IMR-90 (cell line): ENCODE results near the gene PLXDC2. TPM values are rescaled to one million over a fixed set of nuclear protein-coding genes. Genes with fewer than 3 reads are reported as not detected.

Experiments used
- ATAC-seq: fragments of 200-7000 bp; cut with Tn5 transposase; 2 replicates; pipeline ENCODE4 v1.9.1; 2020; ENCODE audit warnings: low read depth, mild to moderate bottlenecking, moderate library complexity
- BruUV-seq: library from RNA; stranded (reverse); fragments of 400-500 nt; replicated peaks from 2 replicates; lab custom pipeline; 2021; lab: Mats Ljungman, UMichigan
- CTCF ChIA-PET: fragments of 300-600 bp; formaldehyde crosslinking; extraction: SDS; loops from one replicate; lab custom pipeline; 2021; ENCODE audit warnings: antibody characterized with exemption; lab: Yijun Ruan, JAX
- POLR2A ChIA-PET: fragments of 300-600 bp; sonication (Branson Sonifier 250); formaldehyde crosslinking; loops from one replicate; lab custom pipeline; 2022; ENCODE audit warnings: antibody characterized with exemption; ENCODE audit not compliant: unreplicated experiment; lab: Charles Lee
- DNase-seq: peaks from one replicate; pipeline ENCODE4 v3.0.0; 2013
- H2AFZ ChIP-seq: replicated peaks from 2 replicates; pipeline ENCODE3; 2013; ENCODE audit warnings: low read length, mild to moderate bottlenecking; ENCODE audit not compliant: poor library complexity
- H2AK5ac ChIP-seq: 2 replicates; pipeline ENCODE4 v1.6.1; 2013; ENCODE audit warnings: low read depth, low read length, inconsistent platforms
- H2AK9ac ChIP-seq: replicated peaks from 2 replicates; pipeline ENCODE3; 2013; ENCODE audit warnings: mild to moderate bottlenecking, low read depth, low read length, moderate library complexity; ENCODE audit not compliant: poor library complexity
- H2BK120ac ChIP-seq: 2 replicates; pipeline ENCODE4 v1.6.1; 2013; ENCODE audit warnings: low read depth, low read length, inconsistent platforms
- H2BK15ac ChIP-seq: 3 replicates; pipeline ENCODE4 v1.6.1; 2013; ENCODE audit warnings: low read depth, low read length, inconsistent platforms
- H2BK20ac ChIP-seq: 2 replicates; pipeline ENCODE4 v1.6.1; 2013; ENCODE audit warnings: low read depth, mild to moderate bottlenecking, inconsistent platforms, low read length, moderate library complexity
- H2BK5ac ChIP-seq: 2 replicates; pipeline ENCODE4 v1.6.1; 2013; ENCODE audit warnings: mild to moderate bottlenecking, low read depth, low read length, inconsistent platforms; ENCODE audit not compliant: poor library complexity, severe bottlenecking
- H3K14ac ChIP-seq: replicated peaks from 2 replicates; pipeline ENCODE4 v1.6.1; 2013; ENCODE audit warnings: low read depth, low read length, inconsistent platforms
- H3K18ac ChIP-seq: 2 replicates; pipeline ENCODE4 v1.6.1; 2013; ENCODE audit warnings: low read depth, low read length, control low read depth
- H3K23ac ChIP-seq: 2 replicates; pipeline ENCODE4 v1.6.1; 2013; ENCODE audit warnings: low read depth, low read length, inconsistent platforms
- H3K27ac ChIP-seq: 2 replicates; pipeline ENCODE4 v1.5.1; 2013; ENCODE audit warnings: mild to moderate bottlenecking, control low read depth, low read length; ENCODE audit not compliant: insufficient read depth
- H3K27me3 ChIP-seq: 2 replicates; pipeline ENCODE4 v1.6.1; 2013; ENCODE audit warnings: low read length; ENCODE audit not compliant: control insufficient read depth, insufficient read depth
- H3K36me3 ChIP-seq: 2 replicates; pipeline ENCODE4 v1.6.1; 2013; ENCODE audit warnings: low read length, mixed read lengths; ENCODE audit not compliant: control insufficient read depth, insufficient read depth
- H3K4ac ChIP-seq: 2 replicates; pipeline ENCODE4 v1.6.1; 2013; ENCODE audit warnings: low read depth, low read length, inconsistent platforms
- H3K4me1 ChIP-seq: 2 replicates; pipeline ENCODE4 v1.6.1; 2013; ENCODE audit warnings: low read length, mixed read lengths; ENCODE audit not compliant: control insufficient read depth, insufficient read depth
- H3K4me2 ChIP-seq: 2 replicates; pipeline ENCODE4 v1.6.1; 2013; ENCODE audit warnings: low read depth, mild to moderate bottlenecking, control low read depth, low read length, moderate library complexity
- H3K4me3 ChIP-seq: 2 replicates; pipeline ENCODE4 v1.5.1; 2013; ENCODE audit warnings: low read depth, mild to moderate bottlenecking, control low read depth, low read length, moderate library complexity; ENCODE audit not compliant: insufficient read depth
- H3K56ac ChIP-seq: 2 replicates; pipeline ENCODE4 v1.6.1; 2013; ENCODE audit warnings: low read length, inconsistent platforms; ENCODE audit not compliant: insufficient read depth; ENCODE audit errors: extremely low read depth
- H3K79me1 ChIP-seq, 2 experiments: 2 replicates each; pipeline ENCODE4 v1.6.1; 2013; ENCODE audit warnings: low read length in 2 of 2, inconsistent platforms in 1 of 2, low read depth in 1 of 2
- H3K9ac ChIP-seq: 2 replicates; pipeline ENCODE4 v1.6.1; 2013; ENCODE audit warnings: low read depth, low read length, control low read depth
- H3K9me1 ChIP-seq: 2 replicates; pipeline ENCODE4 v1.6.1; 2013; ENCODE audit warnings: low read length, inconsistent platforms; ENCODE audit not compliant: insufficient read depth
- H3K9me3 ChIP-seq: 2 replicates; pipeline ENCODE4 v1.6.1; 2013; ENCODE audit warnings: low read length; ENCODE audit not compliant: control insufficient read depth, insufficient read depth
- H4K20me1 ChIP-seq: 2 replicates; pipeline ENCODE4 v1.6.1; 2013; ENCODE audit warnings: low read length, inconsistent platforms; ENCODE audit not compliant: insufficient read depth
- H4K5ac ChIP-seq: 2 replicates; pipeline ENCODE4 v1.6.1; 2013; ENCODE audit warnings: mild to moderate bottlenecking, low read depth, low read length, control low read depth
- H4K8ac ChIP-seq, 2 experiments: 2 replicates each; pipeline ENCODE4 v1.6.1; 2013; ENCODE audit warnings: low read depth in 2 of 2, low read length in 2 of 2, control low read depth in 1 of 2, inconsistent platforms in 1 of 2
- H4K91ac ChIP-seq: 2 replicates; pipeline ENCODE4 v1.6.1; 2013; ENCODE audit warnings: low read depth, low read length, inconsistent platforms; ENCODE audit not compliant: insufficient read depth
- BHLHE40 ChIP-seq: fragments of 150-350 bp; IDR thresholded peaks from 2 replicates; pipeline ENCODE4 v1.6.1; 2016; ENCODE audit warnings: mild to moderate bottlenecking, low read depth, low read length
- CEBPB ChIP-seq: IDR thresholded peaks from 2 replicates; pipeline ENCODE4 v1.6.1; 2012; ENCODE audit warnings: low read depth, low read length, improper control_type of control experiment
- CHD1 ChIP-seq: IDR thresholded peaks from 2 replicates; pipeline ENCODE4 v1.6.1; 2012; ENCODE audit warnings: low read depth, low read length, improper control_type of control experiment
- FOS ChIP-seq: fragments of 150-350 bp; IDR thresholded peaks from 2 replicates; pipeline ENCODE4 v1.6.1; 2016; ENCODE audit warnings: low read depth, low read length
- MAFK ChIP-seq: IDR thresholded peaks from 2 replicates; pipeline ENCODE4 v1.6.1; 2012; ENCODE audit warnings: low read depth, low read length, improper control_type of control experiment
- MAZ ChIP-seq: IDR thresholded peaks from 2 replicates; pipeline ENCODE4 v1.6.1; 2012; ENCODE audit warnings: low read depth, mild to moderate bottlenecking, low read length, improper control_type of control experiment, moderate library complexity, borderline replicate concordance
- MXI1 ChIP-seq: IDR thresholded peaks from 2 replicates; pipeline ENCODE4 v1.6.1; 2012; ENCODE audit warnings: low read depth, mild to moderate bottlenecking, low read length, moderate library complexity, borderline replicate concordance
- NFE2L2 ChIP-seq: fragments of 150-350 bp; IDR thresholded peaks from 2 replicates; pipeline ENCODE4 v1.6.1; 2016; ENCODE audit warnings: low read depth, mild to moderate bottlenecking, low read length
- POLR2A ChIP-seq: IDR thresholded peaks from 2 replicates; pipeline ENCODE4 v1.6.1; 2012; ENCODE audit warnings: mild to moderate bottlenecking, low read depth, low read length
- RCOR1 ChIP-seq: IDR thresholded peaks from 2 replicates; pipeline ENCODE4 v1.6.1; 2012; ENCODE audit warnings: mild to moderate bottlenecking, low read length, improper control_type of control experiment; ENCODE audit not compliant: insufficient replicate concordance
- WGBS, 2 experiments: methylation state at CpG; one replicate each; pipeline versions ENCODE4 v1.1.5 to v1.1.7; 2013; ENCODE audit warnings: missing lambda C conversion rate in 2 of 2; ENCODE audit not compliant: insufficient read length in 1 of 2; ENCODE audit errors: extremely low coverage in 2 of 2; 5-methylcytosine and 5-hydroxymethylcytosine counted together
- dilution Hi-C: fragments of 300-500 bp; cut with HindIII; formaldehyde crosslinking; loops from one replicate; pipeline ENCODE4 v1.14.3; 2018; ENCODE audit warnings: low sequenced_read_pairs; ENCODE audit not compliant: unreplicated experiment
- in situ Hi-C: fragments of 300-500 bp; cut with MboI; formaldehyde crosslinking; loops from 3 replicates; pipeline ENCODE4 v1.14.3; 2019; ENCODE audit warnings: low sequenced_read_pairs, inconsistent platforms, mixed read lengths
- intact Hi-C: fragments of 100-400 bp; cut with micrococcal nuclease; formaldehyde crosslinking; loops from 2 replicates; pipeline ENCODE4 v1.10.0; 2022
- polyA plus RNA-seq, 3 experiments: library from polyadenylated mRNA; depleted of rRNA; stranded (reverse); fragments of >200 nt; gene quantifications; 2 replicates each; pipeline ENCODE4 v1.2.3, GENCODE V29; 2012; ENCODE audit warnings: low replicate concordance in 1 of 3
- total RNA-seq: library from RNA; depleted of rRNA; stranded (reverse); fragments of >200 nt; gene quantifications from 2 replicates; pipeline ENCODE4 v1.2.3, GENCODE V29; 2012
- TF ChIP-seq, protein P1 (sequence below): fragments of 150-350 bp; IDR thresholded peaks from 2 replicates; pipeline ENCODE4 v1.6.1; 2017; ENCODE audit warnings: mild to moderate bottlenecking, antibody characterized with exemption, low read length, low read depth
- TF ChIP-seq, protein P2 (sequence below): fragments of 150-350 bp; IDR thresholded peaks from 2 replicates; pipeline ENCODE4 v1.6.1; 2016; ENCODE audit warnings: low read depth, mild to moderate bottlenecking, low read length, moderate library complexity, borderline replicate concordance
- TF ChIP-seq, protein P3 (sequence below): conservative IDR thresholded peaks from 2 replicates; pipeline ENCODE4 v1.5.1; 2012; ENCODE audit warnings: mild to moderate bottlenecking, low read depth, low read length, improper control_type of control experiment

The PLXDC2 gene
- total and polyA plus RNA-seq, 2 of the 4 experiments (the other 2 are of a cell fraction), result 3.2 to 6.1 TPM

DNA sequence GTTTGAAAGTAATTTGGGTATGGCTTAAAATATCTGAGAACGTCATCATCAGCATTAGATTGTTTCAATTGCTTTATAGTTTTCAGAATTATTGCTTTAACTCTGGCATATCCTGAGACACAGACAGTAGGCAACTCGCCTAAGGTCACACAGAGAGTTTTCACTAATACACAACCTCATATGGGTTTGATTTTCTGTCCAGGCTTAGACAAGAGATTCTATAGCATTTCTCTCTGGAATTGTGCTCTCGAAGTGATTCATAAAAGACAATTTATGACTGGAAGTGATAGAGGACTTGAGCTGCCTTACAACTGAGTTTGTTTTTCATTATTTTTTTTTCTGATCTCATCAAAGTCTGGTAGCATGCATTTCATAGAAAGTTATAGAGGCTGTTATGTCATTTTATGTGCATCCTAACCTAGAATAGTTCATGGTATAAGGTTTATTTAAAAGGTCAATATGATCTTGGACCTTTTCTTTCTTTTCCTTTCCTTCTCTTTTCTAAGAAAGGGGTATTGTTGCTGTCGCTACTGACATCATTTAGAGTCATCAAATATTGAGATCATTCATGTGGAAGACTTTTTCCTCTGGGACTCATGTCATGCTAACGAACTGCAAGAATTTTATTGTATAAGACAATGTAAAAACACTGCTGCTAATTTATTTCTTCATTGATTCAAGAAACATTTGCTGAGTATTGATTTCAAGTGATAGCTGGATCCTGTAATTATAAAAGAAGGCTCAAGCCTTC lies 278.2 kb downstream of the PLXDC2 start:
- Histone ChIP-seq H3K4ac (no peak overlapping the region), H4K91ac (no peak overlapping the region), H4K8ac (no peak overlapping the region), H3K36me3 (no peaks in the 10 kb centered on the region), H3K23ac (no peak overlapping the region), H3K9ac (no peak overlapping the region), H3K4me3 (no peak overlapping the region), H3K18ac (no peak overlapping the region), H2BK5ac (no peak overlapping the region), H3K9me3 (0 out of 2 replicates have a peak, but pooled peaks cover 2% of the 10 kb centered on the region), H2BK15ac (no peak overlapping the region), H3K27ac (no peak overlapping the region), H3K56ac (no peak overlapping the region), H2BK120ac (no peak overlapping the region), H3K4me1 (no peaks in the 10 kb centered on the region), H3K27me3 (no peaks in the 10 kb centered on the region), H4K5ac (no peak overlapping the region), H3K9me1 (no peaks in the 10 kb centered on the region), H2BK20ac (no peak overlapping the region), H3K4me2 (no peak overlapping the region), H2AK9ac (no peak overlapping the region), H3K14ac (no peak overlapping the region), H2AFZ (no peak overlapping the region), H3K79me1 (no peaks in the 10 kb centered on the region), H2AK5ac (no peak overlapping the region), H4K20me1 (no peaks in the 10 kb centered on the region)
- WGBS, 2 experiments, result no CpG with 5 or more reads among the region's 5 CpGs
- ChIA-PET CTCF (no interaction called here), POLR2A (no interaction called here)
- DNase-seq, result no peak
- intact Hi-C loops (no loop called here), dilution Hi-C loops (no loop called here), in situ Hi-C loops (no loop called here)
- ATAC-seq, result no peak
- BruUV-seq, result no TSS peak
- TF ChIP-seq, protein P1, sequence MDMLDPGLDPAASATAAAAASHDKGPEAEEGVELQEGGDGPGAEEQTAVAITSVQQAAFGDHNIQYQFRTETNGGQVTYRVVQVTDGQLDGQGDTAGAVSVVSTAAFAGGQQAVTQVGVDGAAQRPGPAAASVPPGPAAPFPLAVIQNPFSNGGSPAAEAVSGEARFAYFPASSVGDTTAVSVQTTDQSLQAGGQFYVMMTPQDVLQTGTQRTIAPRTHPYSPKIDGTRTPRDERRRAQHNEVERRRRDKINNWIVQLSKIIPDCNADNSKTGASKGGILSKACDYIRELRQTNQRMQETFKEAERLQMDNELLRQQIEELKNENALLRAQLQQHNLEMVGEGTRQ, result no peak
- TF ChIP-seq CHD1 (no peak), BHLHE40 (no peak), MXI1 (no peak), POLR2A (no peak), MAZ (no peak), RCOR1 (no peak), NFE2L2 (no peak), CEBPB (no peak), MAFK (no peak), FOS (no peak)
- TF ChIP-seq, protein P2, sequence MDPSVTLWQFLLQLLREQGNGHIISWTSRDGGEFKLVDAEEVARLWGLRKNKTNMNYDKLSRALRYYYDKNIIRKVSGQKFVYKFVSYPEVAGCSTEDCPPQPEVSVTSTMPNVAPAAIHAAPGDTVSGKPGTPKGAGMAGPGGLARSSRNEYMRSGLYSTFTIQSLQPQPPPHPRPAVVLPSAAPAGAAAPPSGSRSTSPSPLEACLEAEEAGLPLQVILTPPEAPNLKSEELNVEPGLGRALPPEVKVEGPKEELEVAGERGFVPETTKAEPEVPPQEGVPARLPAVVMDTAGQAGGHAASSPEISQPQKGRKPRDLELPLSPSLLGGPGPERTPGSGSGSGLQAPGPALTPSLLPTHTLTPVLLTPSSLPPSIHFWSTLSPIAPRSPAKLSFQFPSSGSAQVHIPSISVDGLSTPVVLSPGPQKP, result no peak
- TF ChIP-seq, protein P3, sequence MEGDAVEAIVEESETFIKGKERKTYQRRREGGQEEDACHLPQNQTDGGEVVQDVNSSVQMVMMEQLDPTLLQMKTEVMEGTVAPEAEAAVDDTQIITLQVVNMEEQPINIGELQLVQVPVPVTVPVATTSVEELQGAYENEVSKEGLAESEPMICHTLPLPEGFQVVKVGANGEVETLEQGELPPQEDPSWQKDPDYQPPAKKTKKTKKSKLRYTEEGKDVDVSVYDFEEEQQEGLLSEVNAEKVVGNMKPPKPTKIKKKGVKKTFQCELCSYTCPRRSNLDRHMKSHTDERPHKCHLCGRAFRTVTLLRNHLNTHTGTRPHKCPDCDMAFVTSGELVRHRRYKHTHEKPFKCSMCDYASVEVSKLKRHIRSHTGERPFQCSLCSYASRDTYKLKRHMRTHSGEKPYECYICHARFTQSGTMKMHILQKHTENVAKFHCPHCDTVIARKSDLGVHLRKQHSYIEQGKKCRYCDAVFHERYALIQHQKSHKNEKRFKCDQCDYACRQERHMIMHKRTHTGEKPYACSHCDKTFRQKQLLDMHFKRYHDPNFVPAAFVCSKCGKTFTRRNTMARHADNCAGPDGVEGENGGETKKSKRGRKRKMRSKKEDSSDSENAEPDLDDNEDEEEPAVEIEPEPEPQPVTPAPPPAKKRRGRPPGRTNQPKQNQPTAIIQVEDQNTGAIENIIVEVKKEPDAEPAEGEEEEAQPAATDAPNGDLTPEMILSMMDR, result no peak
